ENCODE data around the gene EEF1AKMT3. TPM values are rescaled to one million over a fixed set of nuclear protein-coding genes. Genes with fewer than 3 reads are reported as not detected.

Gene EEF1AKMT3
- total and polyA plus RNA-seq, 4 donors, result 1.5 to 6.4 (median 2.1) TPM

- no peaks in the 10 kb centered on the region for H3K9me3 ChIP-seq (ENCODE audit: control insufficient read depth in 4 of 4, low read length in 3 of 4)
- H3K4me3 ChIP-seq (ENCODE audit: low read depth in 1 of 3, low read length in 3 of 3), result no peak overlapping the region
- H3K4me1 ChIP-seq (ENCODE audit: control insufficient read depth in 4 of 4, insufficient read depth in 4 of 4, low read length in 3 of 4), result peaks cover 3 to 20% (median 15%) of the 10 kb centered on the region in 4 donors
- H3K27me3 ChIP-seq (ENCODE audit: control insufficient read depth in 4 of 4, insufficient read depth in 4 of 4, low read length in 3 of 4), result peaks cover 0 to 10% (median 2%) of the 10 kb centered on the region in 4 donors
- 90% methylated on average over 6 of the region's 6 CpGs for WGBS
- H3K9ac ChIP-seq (ENCODE audit: low read depth in 1 of 2, low read length in 2 of 2), result no peak overlapping the region
- no peaks in the 10 kb centered on the region for H3K36me3 ChIP-seq (ENCODE audit: control insufficient read depth in 4 of 4, insufficient read depth in 3 of 4, low read depth in 1 of 4, low read length in 3 of 4)
- no peak for DNase-seq (ENCODE audit: low spot score)
- TF ChIP-seq ZBTB33 (IDR thresholded peaks at IDR 0.05), result no peak
- TF ChIP-seq YY1 (IDR thresholded peaks at IDR 0.05), result no peak
- no peak for TF ChIP-seq NR2F2 (IDR thresholded peaks at IDR 0.05)
- no peak overlapping the region for H3K27ac ChIP-seq (ENCODE audit: low read depth in 1 of 2, low read length in 2 of 2)
These were observed 38.5 kb upstream of the EEF1AKMT3 start for GRCh38 chr12:57733928-57734327.

GRCh38 chr12:57734591-57734990 lies 37.8 kb upstream of the EEF1AKMT3 start:
- TF ChIP-seq FOXA2 (IDR thresholded peaks at IDR 0.05) (no peak), HNF4A (conservative IDR thresholded peaks at IDR 0.05) (no peak), TAF1 (conservative IDR thresholded peaks at IDR 0.05) (no peak), CTCF (IDR thresholded peaks at IDR 0.05; ENCODE audit: low read depth, low read length, missing input control) (no peak), YY1 (IDR thresholded peaks at IDR 0.05) (no peak), EGR1 (IDR thresholded peaks at IDR 0.05; ENCODE audit: low read depth in 2 of 2) (no peak), FOXA1 (IDR thresholded peaks at IDR 0.05) (no peak), ZBTB33 (IDR thresholded peaks at IDR 0.05) (no peak), RXRA (IDR thresholded peaks at IDR 0.05) (no peak), MAX (IDR thresholded peaks at IDR 0.05) (no peak), RAD21 (IDR thresholded peaks at IDR 0.05) (no peak), GABPA (IDR thresholded peaks at IDR 0.05 in 1 of 2, conservative IDR thresholded peaks at IDR 0.05 in 1 of 2) (no peak), JUND (IDR thresholded peaks at IDR 0.05) (no peak)
- H3K36me3 ChIP-seq (ENCODE audit: control insufficient read depth in 4 of 4, insufficient read depth in 3 of 4, low read depth in 1 of 4, low read length in 3 of 4), result no peaks in the 10 kb centered on the region

More at GRCh38 chr12:57734591-57734990, 37.8 kb upstream of the EEF1AKMT3 start:
- H3K4me1 ChIP-seq (ENCODE audit: control insufficient read depth in 4 of 4, insufficient read depth in 4 of 4, low read length in 3 of 4), result peaks cover 3 to 22% (median 15%) of the 10 kb centered on the region in 4 donors
- no peak overlapping the region for H3K9ac ChIP-seq (ENCODE audit: low read depth in 1 of 2, low read length in 2 of 2)
- H3K27me3 ChIP-seq (ENCODE audit: control insufficient read depth in 4 of 4, insufficient read depth in 4 of 4, low read length in 3 of 4), result peaks cover 0 to 10% (median 4%) of the 10 kb centered on the region in 4 donors
- H3K4me3 ChIP-seq (ENCODE audit: low read depth in 1 of 3, low read length in 3 of 3), result no peak overlapping the region
- WGBS, result 86% methylated on average over 4 of the region's 4 CpGs
- no peak for DNase-seq (ENCODE audit: low spot score)
- no peaks in the 10 kb centered on the region for H3K9me3 ChIP-seq (ENCODE audit: control insufficient read depth in 4 of 4, low read length in 3 of 4)
- H3K27ac ChIP-seq (ENCODE audit: low read depth in 1 of 2, low read length in 2 of 2), result no peak overlapping the region

Data from liver (tissue), 9 donors.